ENCODE results near the gene WDR59. TPM values are rescaled to one million over a fixed set of nuclear protein-coding genes. Genes with fewer than 3 reads are reported as not detected.

Gene WDR59, protein sequence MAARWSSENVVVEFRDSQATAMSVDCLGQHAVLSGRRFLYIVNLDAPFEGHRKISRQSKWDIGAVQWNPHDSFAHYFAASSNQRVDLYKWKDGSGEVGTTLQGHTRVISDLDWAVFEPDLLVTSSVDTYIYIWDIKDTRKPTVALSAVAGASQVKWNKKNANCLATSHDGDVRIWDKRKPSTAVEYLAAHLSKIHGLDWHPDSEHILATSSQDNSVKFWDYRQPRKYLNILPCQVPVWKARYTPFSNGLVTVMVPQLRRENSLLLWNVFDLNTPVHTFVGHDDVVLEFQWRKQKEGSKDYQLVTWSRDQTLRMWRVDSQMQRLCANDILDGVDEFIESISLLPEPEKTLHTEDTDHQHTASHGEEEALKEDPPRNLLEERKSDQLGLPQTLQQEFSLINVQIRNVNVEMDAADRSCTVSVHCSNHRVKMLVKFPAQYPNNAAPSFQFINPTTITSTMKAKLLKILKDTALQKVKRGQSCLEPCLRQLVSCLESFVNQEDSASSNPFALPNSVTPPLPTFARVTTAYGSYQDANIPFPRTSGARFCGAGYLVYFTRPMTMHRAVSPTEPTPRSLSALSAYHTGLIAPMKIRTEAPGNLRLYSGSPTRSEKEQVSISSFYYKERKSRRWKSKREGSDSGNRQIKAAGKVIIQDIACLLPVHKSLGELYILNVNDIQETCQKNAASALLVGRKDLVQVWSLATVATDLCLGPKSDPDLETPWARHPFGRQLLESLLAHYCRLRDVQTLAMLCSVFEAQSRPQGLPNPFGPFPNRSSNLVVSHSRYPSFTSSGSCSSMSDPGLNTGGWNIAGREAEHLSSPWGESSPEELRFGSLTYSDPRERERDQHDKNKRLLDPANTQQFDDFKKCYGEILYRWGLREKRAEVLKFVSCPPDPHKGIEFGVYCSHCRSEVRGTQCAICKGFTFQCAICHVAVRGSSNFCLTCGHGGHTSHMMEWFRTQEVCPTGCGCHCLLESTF
- polyA plus RNA-seq (ENCODE audit: insufficient read depth in 1 of 5, insufficient read length in 5 of 5, low replicate concordance in 1 of 5) = 100 to 1,000 TPM in 2 of 5 donors, 10 to 100 TPM in 3; 86.0 to 125 (median 95.3) TPM
- long read RNA-seq, donor 1, full-length matches to known transcripts = 4 of 59 reads
- long read RNA-seq, donor 1, partial matches to known transcripts = 55 of 59 reads
- long read RNA-seq, donor 1, other reads (novel, unspliced or antisense) = 0 of 59 reads
- long read RNA-seq, donor 2, full-length matches to known transcripts = 2 of 2 reads
- long read RNA-seq, donor 2, partial matches to known transcripts = 0 of 2 reads
- long read RNA-seq, donor 2, other reads (novel, unspliced or antisense) = 0 of 2 reads
- long read RNA-seq, donor 3, full-length matches to known transcripts = 3 of 56 reads
- long read RNA-seq, donor 3, partial matches to known transcripts = 53 of 56 reads
- long read RNA-seq, donor 3, other reads (novel, unspliced or antisense) = 0 of 56 reads
- long read RNA-seq, donor 4, partial matches to known transcripts = 11 of 11 reads
- long read RNA-seq, donor 4, other reads (novel, unspliced or antisense) = 0 of 11 reads
- long read RNA-seq, donor 5, full-length matches to known transcripts = 2 of 2 reads
- long read RNA-seq, donor 5, partial matches to known transcripts = 0 of 2 reads
- long read RNA-seq, donor 5, other reads (novel, unspliced or antisense) = 0 of 2 reads
- long read RNA-seq, donor 6, full-length matches to known transcripts = 6 of 68 reads
- long read RNA-seq, donor 6, partial matches to known transcripts = 62 of 68 reads
- long read RNA-seq, donor 6, other reads (novel, unspliced or antisense) = 0 of 68 reads
- long read RNA-seq, donor 7, full-length matches to known transcripts = 3 of 117 reads
- long read RNA-seq, donor 7, partial matches to known transcripts = 114 of 117 reads
- long read RNA-seq, donor 7, other reads (novel, unspliced or antisense) = 0 of 117 reads
- long read RNA-seq, donor 8, partial matches to known transcripts = 0 of 3 reads
- long read RNA-seq, donor 8, other reads (novel, unspliced or antisense) = 0 of 3 reads

DNA sequence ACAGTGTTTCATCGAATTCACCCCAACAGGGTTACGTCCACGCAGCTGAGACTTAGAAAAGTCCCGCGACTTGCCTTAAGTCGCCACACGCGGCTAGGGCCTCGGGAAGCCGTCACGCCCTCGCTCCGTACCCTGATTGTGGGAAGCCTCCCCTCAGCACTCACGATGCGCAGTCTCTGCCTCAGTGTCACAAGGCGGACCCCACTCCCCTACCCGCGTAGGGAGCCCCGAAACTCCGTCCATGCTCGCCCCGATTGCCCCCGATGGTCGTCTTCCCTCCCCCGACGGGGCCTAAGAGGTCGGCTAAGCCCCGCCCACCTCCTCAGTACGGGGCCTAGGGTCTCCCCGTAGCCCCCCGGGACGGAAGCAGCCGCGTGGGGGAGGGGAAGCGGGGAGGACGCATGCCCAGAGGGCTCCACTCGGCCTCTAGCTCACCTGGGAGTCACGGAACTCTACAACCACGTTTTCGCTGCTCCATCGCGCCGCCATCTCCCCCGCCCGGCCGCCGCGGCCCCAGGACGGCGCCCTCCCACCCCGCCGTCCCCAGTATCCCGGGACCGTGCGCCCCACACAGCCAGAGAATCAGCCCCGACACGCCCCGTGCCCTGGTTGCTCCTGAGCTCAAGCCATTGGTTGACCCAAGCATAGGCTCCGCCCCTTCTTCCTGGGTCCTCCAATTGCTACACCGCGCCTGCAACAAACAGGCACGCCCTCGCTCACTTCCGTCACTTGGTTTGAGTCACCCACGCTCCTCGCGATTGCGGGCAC, at the start of gene WDR59:
Gene WDR59, minus strand, starts transcription at position 595 of the 768 bp plus-strand sequence. Its CDS starts 106 bp downstream, at position 489.
- DNase-seq = peak; percentile 98 to 99

DNA sequence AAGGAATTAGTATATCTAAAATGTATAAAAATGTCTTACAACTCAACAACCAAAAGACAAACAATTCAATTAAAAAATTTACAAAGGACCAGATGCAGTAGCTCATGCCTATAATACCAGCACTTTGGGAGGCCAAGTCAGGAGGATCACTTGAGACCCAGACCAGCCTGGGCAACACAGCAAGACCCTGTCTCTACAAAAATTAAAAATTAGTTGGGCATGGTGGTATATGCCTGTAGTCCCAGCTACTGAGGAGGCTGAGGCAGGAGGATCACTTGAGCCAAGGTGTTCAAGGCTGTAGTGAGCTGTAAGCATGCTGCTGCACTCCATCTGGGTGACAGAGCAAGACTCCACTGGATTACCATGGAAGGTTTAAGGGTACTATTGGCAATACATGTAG, 47.7 kb upstream of the WDR59 start:
- DNase-seq = no peak

DNA sequence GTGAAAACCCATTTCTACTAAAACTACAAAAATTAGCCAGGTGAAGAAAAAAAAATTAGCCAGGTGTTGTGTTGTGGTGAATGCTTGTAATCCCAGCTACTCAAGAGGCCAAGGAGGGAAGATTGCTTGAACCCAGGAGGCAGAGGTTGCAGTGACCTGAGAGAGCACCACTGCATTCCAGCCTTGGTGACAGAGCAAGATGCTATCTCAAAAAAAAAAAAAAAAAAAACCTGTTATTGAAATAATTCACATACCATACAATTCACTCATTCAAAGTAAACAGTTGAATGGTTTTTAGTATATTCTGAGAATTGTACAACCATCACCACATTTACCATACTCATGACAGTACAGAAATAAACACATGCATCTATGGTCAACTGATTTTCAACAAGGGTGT, 44.9 kb upstream of the WDR59 start:
- no peak for DNase-seq

DNA sequence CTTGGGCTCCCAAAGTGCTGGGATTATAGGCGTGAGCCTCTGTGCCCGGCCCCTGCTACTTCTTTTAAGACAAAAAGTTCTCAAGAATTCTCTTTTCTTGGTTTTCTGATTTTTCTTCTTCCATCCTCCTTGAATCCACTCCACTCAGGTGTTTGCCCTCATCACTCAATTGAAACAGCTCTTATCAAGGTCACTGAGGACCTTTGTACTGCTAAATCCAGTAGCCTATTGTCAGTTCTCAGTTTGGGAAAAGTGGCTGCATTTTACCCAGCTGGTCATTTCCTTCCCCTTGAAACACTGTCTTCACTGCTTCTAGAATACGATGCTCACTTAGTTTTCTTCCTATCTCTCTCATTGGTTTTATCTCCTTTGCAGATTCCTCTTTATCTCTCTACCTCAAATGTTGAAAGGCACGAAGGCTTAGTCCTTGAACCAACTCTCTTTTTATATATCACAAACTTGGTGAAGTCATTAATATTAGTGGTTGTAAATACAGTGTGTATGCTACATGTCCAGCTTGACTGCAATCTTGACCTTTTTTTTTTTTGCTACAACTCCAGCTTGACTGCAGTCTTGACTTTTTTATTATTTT, 43.7 kb upstream of the WDR59 start:
- DNase-seq = no peak

GRCh38 chr16:75027520-75028300, 42.8 kb upstream of the WDR59 start:
- DNase-seq = no peak

- DNase-seq = no peak
Observed at GRCh38 chr16:75026892-75027391, 42.0 kb upstream of the WDR59 start.

DNA sequence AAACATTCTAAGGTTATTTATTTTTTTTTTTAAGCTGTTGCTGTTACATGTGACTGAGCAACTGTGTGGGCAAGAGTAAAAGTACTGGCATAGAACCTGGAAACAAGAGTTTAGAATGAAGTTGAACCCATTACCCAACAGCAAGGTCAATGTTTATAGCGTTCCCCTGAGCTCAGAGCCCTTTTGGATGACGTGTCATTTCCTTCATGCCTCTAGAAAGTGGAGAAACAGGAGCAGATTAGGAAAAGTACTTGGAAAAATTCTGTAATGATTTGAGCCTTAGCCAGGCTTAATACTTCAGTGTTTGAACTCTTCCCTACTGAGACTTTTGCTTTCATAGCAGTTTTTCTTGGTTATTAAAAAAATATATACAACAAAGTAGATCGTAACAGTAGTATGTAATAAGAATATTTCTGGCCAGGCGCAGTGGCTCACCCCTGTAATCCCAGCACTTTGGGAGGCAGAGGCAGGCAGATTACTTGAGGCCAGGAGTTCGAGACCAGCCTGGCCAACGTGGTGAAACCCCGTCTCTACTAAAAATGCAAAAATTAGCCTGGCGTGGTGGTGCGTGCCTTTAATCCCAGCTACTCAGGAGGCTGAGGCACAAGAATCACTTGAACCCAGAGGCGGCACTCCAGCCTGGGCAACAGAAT, 41.4 kb upstream of the WDR59 start:
- DNase-seq = peak; percentile 83 to 91

GRCh38 chr16:75025761-75026160, 40.8 kb upstream of the WDR59 start:
- DNase-seq = peak in 1 of 2 donors; percentile 14

DNA sequence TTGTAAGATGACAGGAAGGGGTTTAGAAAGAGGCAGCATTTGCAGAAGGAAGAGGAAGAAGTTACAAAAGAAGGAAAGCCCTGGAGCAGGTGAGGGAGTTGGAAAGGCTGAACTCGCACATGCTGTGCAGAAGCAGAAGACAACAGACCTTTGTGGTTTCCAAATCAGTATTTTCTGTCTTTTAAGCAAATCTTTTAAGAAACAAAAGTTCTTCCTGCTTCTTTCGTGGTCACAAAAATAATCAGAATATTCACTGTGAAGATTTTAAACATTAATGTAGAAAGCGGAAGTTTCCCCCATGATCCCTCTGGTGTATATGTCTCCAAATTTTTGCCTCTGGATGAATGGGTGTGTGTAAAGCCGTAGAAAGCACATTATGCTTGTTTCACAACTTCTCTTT, 39.7 kb upstream of the WDR59 start:
- no peak for DNase-seq

DNA sequence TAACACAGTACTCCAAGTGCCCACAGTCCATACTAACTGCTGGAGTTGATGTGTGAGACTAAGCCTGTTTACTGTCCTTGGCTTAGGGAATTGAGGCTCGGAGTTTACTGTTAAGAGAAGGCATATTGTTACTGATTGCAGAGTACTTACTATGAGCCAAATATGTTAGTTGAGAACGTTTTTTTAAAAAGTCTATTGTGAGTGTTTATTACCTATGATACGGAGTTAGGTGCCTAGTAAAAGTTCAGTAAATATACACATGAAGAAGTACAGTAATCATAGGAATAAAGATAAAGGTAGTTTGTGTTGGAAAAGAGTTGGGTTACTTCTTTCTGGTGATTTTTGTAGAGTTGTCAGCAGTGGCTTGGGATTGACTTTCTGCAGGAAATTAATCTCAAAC, 39.3 kb upstream of the WDR59 start:
- DNase-seq = no peak

GRCh38 chr16:75023009-75023408, 38.1 kb upstream of the WDR59 start:
- no peak for DNase-seq

DNA sequence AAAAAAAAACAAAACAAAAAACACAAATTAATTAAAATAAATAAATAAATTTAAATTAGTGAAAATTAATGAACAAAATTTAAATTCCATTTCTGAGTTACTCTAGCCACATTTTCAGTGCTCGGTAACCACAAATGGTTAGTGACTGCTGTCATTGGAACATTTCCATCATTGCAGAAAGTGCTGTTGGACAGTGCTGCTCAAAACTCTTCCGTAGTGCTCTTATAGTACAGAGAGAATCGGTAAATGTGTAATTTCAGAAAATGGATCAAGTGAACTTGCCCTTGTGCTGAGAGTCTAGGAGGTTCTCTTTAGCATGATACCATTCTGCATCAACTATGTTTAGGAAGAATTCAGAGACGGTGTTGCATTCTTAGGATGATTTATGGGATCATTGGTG, 37.6 kb upstream of the WDR59 start:
- no peak for DNase-seq

DNA sequence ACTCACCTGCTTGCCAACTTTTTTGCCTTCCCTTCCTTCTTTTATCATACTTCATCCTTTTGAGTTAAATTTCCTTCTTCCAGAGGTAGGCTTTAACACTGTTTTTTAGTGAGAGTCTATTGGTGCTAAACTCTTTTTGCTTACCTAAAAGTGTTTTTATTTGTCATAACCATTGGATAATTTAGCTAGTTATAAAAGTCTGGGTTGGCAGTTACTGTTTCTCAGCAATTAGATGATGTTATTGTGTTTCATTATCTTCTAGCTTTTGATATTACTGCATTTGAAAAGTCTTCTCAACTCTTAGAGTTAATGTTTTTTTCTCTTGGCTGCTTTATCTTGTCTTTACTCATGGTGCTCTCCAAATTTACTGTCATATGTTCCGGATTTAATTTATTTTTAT, 36.5 kb upstream of the WDR59 start:
- DNase-seq = no peak

DNA sequence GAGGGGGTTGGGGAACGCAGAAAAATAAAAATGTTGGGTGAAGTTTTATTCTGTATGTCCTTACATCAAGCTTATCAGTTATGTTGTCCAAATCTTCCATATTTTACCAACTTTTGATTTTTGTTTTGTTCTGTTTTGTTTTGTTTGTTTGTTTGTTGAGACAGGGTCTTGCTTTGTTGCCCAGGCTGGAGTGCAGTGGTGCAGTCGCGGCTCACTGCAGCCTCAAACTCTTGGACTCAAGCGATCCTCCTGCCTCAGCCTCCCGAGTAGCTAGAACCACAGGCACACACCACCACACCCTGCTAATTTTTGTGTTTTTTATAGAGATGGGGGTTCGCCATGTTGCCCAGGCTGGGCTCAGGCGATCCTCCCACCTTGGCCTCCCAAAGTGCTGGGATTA, 34.7 kb upstream of the WDR59 start:
- no peak for DNase-seq

GRCh38 chr16:75019007-75019406, 34.1 kb upstream of the WDR59 start:
- DNase-seq = no peak

GRCh38 chr16:75017670-75018525, 33.0 kb upstream of the WDR59 start:
- no peak for DNase-seq
